GM12874 (cell line): ENCODE measurements around the gene KIF26A.

Source experiments
- CTCF ChIP-seq: IDR thresholded peaks from 2 replicates; pipeline ENCODE4 v1.5.1; 2011; ENCODE audit warnings: low read depth, mild to moderate bottlenecking, control low read depth, low read length, moderate library complexity; ENCODE audit not compliant: insufficient read depth

KIF26A gene

DNA sequence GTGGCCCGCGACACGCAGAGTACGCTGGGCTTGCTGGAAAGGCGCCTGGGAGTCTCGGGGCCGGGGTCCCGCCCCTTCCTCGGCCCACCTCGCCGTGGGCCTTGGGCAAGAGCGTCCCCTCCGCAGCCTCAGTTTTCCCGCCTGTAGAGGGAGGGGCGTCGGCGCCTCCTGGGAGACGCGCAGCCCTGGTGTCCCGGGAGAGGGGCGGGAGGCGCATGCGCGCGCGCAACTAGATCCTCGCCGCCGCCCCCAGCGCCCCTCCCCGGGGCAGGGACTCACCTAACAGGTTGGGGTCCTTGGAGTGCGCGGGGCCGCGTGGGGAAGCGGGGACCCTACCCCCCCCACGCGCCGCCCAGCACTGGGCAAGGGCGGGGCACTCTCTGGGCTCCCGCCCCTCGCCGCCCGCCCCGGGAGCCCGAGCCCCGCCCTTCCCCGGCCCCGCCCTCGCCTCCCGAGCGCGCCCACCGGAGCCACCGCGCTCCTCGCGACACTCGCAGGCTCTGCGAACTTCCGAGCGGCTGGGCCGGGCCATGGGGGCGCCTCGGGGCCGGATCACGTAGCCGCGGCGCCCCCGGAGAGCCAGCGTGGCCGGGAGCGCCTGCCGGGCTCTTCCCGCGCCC lies at the start of gene KIF26A:
KIF26A (plus strand) TSS at position 490 of the 620 bp plus-strand sequence. CDS start 136 bp downstream, outside the sequence.
- no peak for TF ChIP-seq CTCF

DNA sequence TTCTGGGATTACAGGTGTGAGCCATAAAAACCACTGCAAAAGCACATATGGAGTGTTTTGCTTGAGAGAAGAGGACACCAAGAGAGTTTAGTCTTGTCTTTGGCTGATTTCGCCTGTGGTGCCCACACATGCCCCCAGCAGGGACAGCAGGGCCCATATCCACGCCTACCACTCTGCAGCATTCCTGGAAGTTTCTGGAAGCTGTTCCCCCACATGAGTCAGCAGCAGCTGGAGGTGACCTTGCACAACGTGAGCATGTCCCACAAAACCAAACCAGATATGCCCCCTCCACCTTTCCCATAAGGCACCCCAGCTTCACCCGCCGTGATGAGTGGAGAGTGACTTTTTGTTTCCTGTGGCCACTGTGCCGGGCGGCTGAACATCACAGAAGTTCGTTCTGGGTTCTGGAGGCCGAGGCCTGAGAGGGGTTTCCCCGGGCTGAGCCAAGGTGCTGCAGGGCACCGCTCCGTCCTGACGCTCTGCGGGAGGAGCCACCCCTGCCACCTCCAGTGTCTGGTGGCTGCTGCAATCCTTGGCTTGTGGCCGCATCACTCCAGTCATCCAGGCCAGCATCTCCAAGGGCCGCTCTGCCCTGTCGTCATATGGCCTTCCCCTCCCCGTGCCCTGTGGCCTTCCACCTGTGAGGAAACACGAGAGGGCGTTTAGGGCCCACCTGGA lies 48.2 kb upstream of the KIF26A start:
- TF ChIP-seq CTCF = no peak

- no peak for TF ChIP-seq CTCF
Observed at GRCh38 chr14:104091061-104091926, 47.1 kb upstream of the KIF26A start.

DNA sequence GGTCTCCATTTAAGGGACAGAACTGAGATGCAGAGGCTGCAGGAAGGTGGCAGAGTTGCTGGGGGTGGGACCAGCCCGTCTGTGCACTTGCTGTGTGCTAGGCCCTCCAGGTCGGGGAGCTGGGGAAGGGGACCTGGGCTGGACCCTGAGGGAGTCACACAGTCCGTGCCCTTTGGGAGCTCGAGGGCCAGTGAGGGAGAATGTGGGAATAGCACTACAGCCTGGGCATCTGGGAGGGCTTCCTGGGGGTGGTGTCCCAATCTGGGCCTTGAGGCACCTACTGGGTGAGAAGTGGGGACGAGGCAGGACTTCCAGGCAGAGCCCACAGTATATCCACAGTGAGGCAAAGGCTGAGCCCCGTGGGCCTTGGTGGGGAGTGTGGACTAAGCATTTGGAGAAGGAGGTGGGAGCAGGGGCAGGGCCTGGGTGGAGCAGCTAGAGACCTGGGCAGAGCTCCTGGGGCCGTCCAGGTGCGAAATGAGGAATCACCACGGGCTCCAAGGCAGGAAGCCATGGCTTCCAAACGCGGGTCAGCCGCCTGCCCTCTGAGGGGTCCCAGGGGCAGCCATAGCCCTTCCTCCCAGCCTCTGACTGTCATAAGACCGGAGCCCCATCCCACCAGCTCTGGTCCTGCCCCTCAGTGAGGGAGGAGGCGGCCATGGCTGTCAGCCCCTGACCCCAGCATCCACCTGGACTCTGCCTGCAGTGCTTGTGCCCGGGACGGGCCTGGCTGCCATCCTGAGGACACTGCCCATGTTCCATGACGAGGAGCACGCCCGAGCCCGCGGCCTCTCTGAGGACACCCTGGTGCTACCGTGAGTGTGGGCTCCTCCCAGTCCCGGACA lies 46.2 kb upstream of the KIF26A start:
- no peak for TF ChIP-seq CTCF

GRCh38 chr14:104092931-104093365 lies 45.4 kb upstream of the KIF26A start:
- TF ChIP-seq CTCF = no peak

DNA sequence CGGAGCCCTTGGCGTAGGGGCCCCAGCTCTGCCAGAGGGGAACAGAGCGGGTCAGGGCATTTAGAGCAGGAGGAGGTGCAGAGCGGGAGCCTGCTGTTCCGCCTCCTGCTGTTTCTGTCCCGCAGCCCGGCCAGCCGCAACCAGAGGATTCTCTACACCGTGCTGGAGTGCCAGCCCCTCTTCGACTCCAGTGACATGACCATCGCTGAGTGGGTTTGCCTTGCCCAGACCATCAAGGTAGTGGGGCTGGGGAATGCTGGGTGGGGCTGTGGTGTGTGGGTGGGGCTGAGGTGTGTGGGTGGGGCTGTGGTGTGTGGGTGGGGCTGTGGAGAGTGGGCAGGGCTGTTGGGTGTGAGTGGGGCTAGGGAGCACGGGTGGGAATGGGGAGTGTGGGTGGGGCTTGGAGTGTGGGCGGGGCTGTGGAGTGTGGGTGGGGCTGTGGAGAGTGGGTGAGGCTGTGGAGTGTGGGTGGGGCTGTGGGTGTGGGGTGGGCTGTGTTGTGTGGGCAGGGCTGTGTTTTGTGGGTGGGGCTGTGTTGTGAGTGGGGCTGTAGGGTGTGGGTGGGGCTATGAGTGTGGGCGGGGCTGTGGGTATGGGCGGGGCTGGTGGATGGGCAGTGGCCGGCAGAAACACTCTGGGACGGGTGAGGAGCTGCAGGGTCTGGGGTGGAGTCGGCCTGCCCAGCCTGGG lies 44.9 kb upstream of the KIF26A start:
- TF ChIP-seq CTCF = no peak
